ENCODE results near the gene KCTD14.

Gene KCTD14

DNA sequence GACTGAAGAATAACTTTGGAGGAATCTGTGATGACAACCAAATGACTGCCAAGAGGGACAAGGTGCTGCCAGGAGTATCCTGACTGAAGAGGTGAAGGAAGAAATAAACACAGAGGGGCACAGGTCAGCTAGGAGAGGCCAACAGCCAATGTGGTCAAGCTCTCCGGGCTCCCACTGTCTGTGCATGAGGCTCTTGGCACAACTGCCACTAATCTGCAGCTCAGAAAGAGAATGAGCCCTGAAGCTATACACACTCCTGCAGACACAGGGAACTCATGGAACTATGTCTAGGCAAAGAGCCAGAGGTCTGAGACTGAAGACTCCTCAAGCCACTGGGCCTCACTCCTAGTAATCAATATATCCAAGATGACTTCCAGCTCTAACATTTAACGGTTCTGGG, 47.5 kb upstream of the KCTD14 start:
- no peak overlapping the region for H3K27ac ChIP-seq (ENCODE audit: low read length)
- no peaks in the 10 kb centered on the region for H3F3A ChIP-seq (ENCODE audit: insufficient read depth, low read length)
- H3K36me3 ChIP-seq (replicated peaks; ENCODE audit: insufficient read depth, low read length), result no peaks in the 10 kb centered on the region; the same call in 1 of the 2 replicates
- no peaks in the 10 kb centered on the region for H3K9me3 ChIP-seq (replicated peaks; ENCODE audit: insufficient read depth, low read length)
- no peak for TF ChIP-seq EZH2 (optimal IDR thresholded peaks at IDR 0.05; ENCODE audit: low read depth, low read length)
- TF ChIP-seq, protein P1, sequence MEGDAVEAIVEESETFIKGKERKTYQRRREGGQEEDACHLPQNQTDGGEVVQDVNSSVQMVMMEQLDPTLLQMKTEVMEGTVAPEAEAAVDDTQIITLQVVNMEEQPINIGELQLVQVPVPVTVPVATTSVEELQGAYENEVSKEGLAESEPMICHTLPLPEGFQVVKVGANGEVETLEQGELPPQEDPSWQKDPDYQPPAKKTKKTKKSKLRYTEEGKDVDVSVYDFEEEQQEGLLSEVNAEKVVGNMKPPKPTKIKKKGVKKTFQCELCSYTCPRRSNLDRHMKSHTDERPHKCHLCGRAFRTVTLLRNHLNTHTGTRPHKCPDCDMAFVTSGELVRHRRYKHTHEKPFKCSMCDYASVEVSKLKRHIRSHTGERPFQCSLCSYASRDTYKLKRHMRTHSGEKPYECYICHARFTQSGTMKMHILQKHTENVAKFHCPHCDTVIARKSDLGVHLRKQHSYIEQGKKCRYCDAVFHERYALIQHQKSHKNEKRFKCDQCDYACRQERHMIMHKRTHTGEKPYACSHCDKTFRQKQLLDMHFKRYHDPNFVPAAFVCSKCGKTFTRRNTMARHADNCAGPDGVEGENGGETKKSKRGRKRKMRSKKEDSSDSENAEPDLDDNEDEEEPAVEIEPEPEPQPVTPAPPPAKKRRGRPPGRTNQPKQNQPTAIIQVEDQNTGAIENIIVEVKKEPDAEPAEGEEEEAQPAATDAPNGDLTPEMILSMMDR (IDR thresholded peaks at IDR 0.05; ENCODE audit: low read length), result no peak
- TF ChIP-seq EZH2phosphoT487 (IDR thresholded peaks at IDR 0.05; ENCODE audit: low read length), result no peak
- H3K4me3 ChIP-seq (ENCODE audit: low read length), result no peak overlapping the region
- DNase-seq, result no peak
- H2AFZ ChIP-seq (ENCODE audit: low read length), result no peak overlapping the region
- H3K4me2 ChIP-seq (ENCODE audit: low read depth, low read length), result no peak overlapping the region
- H3K79me2 ChIP-seq (ENCODE audit: low read length), result peaks cover 47% of the 10 kb centered on the region
- no peaks in the 10 kb centered on the region for H3K9me2 ChIP-seq (replicated peaks; ENCODE audit: insufficient read depth, low read length)
- no peaks in the 10 kb centered on the region for H4K20me1 ChIP-seq (ENCODE audit: insufficient read depth, low read length)
- no peak overlapping the region for H3K9ac ChIP-seq (ENCODE audit: low read length)
- peaks cover 3% of the 10 kb centered on the region for H3K4me1 ChIP-seq (ENCODE audit: low read length)
- H3K27me3 ChIP-seq (replicated peaks; ENCODE audit: insufficient read depth, low read length), result no peaks in the 10 kb centered on the region

DNA sequence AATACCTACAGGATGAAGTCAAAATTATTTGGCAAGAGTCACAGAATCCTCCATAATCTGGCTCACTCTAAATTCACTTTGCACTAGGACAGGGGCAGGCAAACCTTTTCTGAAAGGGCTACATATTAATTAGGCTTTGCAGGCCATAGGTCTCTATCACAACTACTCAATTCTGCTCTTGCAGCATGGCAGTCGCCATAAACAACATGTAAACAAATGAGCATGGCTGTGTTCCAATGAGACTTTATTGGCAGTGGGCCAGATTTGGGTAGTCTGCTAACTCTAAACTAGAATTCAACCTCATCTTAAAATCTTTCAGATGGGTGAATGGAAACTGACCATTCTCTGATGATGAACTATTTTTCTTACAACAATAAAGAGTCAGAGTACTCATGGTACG, 46.4 kb upstream of the KCTD14 start:
- Histone ChIP-seq H4K20me1 (ENCODE audit: insufficient read depth, low read length) (no peaks in the 10 kb centered on the region), H3K9me3 (replicated peaks; ENCODE audit: insufficient read depth, low read length) (no peaks in the 10 kb centered on the region), H3K27ac (ENCODE audit: low read length) (no peak overlapping the region), H3K79me2 (ENCODE audit: low read length) (peaks cover 36% of the 10 kb centered on the region), H3K4me2 (ENCODE audit: low read depth, low read length) (no peak overlapping the region), H3K27me3 (replicated peaks; ENCODE audit: insufficient read depth, low read length) (no peaks in the 10 kb centered on the region), H3K4me3 (ENCODE audit: low read length) (no peak overlapping the region), H3K36me3 (replicated peaks; ENCODE audit: insufficient read depth, low read length) (no peaks in the 10 kb centered on the region; the same call in 1 of the 2 replicates), H3K9ac (ENCODE audit: low read length) (no peak overlapping the region), H3F3A (ENCODE audit: insufficient read depth, low read length) (no peaks in the 10 kb centered on the region), H3K4me1 (ENCODE audit: low read length) (peaks cover 10% of the 10 kb centered on the region), H2AFZ (ENCODE audit: low read length) (no peak overlapping the region), H3K9me2 (replicated peaks; ENCODE audit: insufficient read depth, low read length) (no peaks in the 10 kb centered on the region)
- TF ChIP-seq, protein P1 (IDR thresholded peaks at IDR 0.05; ENCODE audit: low read length), result no peak
- TF ChIP-seq EZH2phosphoT487 (IDR thresholded peaks at IDR 0.05; ENCODE audit: low read length), result no peak
- TF ChIP-seq EZH2 (optimal IDR thresholded peaks at IDR 0.05; ENCODE audit: low read depth, low read length), result no peak
- DNase-seq, result no peak

DNA sequence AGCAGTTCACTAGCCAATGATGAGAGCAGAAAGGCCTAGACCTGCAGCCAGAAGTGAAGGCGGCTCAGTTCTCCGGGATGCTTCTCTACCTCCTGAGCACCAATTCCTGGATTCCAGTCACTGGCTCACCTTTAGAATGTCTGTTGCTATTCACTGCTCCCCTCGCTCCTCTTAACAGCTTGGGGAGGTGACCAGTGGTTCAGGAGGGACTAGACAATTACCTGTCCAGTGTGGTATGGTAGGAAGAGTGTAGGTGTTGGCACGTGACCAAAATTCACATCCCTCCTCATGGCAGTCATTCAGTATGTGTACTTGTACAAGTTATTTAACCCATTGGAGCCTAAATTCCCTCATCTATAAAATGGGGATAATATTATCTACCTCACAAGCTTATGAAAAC, 44.6 kb upstream of the KCTD14 start:
- no peak for DNase-seq
- H3K4me1 ChIP-seq (ENCODE audit: low read length), result peaks cover 10% of the 10 kb centered on the region
- H3K27ac ChIP-seq (ENCODE audit: low read length), result no peak overlapping the region
- H3K4me3 ChIP-seq (ENCODE audit: low read length), result no peak overlapping the region
- H3K27me3 ChIP-seq (replicated peaks; ENCODE audit: insufficient read depth, low read length), result no peaks in the 10 kb centered on the region
- no peak overlapping the region for H3K4me2 ChIP-seq (ENCODE audit: low read depth, low read length)
- no peaks in the 10 kb centered on the region for H3K9me3 ChIP-seq (replicated peaks; ENCODE audit: insufficient read depth, low read length)
- no peaks in the 10 kb centered on the region for H4K20me1 ChIP-seq (ENCODE audit: insufficient read depth, low read length)
- TF ChIP-seq, protein P1 (IDR thresholded peaks at IDR 0.05; ENCODE audit: low read length), result no peak
- TF ChIP-seq EZH2phosphoT487 (IDR thresholded peaks at IDR 0.05; ENCODE audit: low read length) (no peak), EZH2 (optimal IDR thresholded peaks at IDR 0.05; ENCODE audit: low read depth, low read length) (no peak)
- peaks cover 18% of the 10 kb centered on the region for H3K79me2 ChIP-seq (ENCODE audit: low read length)
- no peaks in the 10 kb centered on the region for H3F3A ChIP-seq (ENCODE audit: insufficient read depth, low read length)
- H3K36me3 ChIP-seq (replicated peaks; ENCODE audit: insufficient read depth, low read length), result no peaks in the 10 kb centered on the region; the same call in 1 of the 2 replicates
- no peak overlapping the region for H2AFZ ChIP-seq (ENCODE audit: low read length)
- no peak overlapping the region for H3K9ac ChIP-seq (ENCODE audit: low read length)
- H3K9me2 ChIP-seq (replicated peaks; ENCODE audit: insufficient read depth, low read length), result no peaks in the 10 kb centered on the region

All from MM.1S (cell line).